ENCODE results near the gene SLC28A1.
"Not testable (repeated sequence)": the region's sequence is repeated elsewhere in the genome, so short reads cannot be mapped to it uniquely, and the experiment has no call there.

Gene SLC28A1

DNA sequence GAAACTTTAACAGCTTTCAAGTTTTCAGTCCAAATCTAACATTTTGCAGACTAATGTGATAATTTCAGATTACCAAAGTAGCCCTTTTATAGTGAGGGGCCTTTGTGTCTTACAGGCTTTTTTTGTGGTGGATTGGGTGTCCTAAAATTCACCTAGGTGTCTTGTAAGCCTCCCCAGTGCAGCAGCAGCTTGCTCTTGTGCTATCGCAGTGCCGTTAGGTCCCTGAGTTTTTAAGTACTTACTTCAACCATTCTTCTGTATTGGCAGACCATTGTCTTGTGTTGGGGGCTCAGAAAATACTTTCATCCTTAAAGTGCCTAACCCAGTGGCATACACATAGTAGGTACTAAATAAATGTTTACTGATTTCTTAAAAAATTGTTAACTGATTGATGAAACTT lies 99.2 kb downstream of the SLC28A1 start:
- H2AFZ ChIP-seq (ENCODE audit: low read depth, low read length): no peak overlapping the region
- no peaks in the 10 kb centered on the region; the same call in 1 of the 2 replicates for H3K79me2 ChIP-seq (ENCODE audit: insufficient read depth, low read length)
- no peaks in the 10 kb centered on the region for H3K36me3 ChIP-seq (ENCODE audit: insufficient read depth, low read length)
- no peaks in the 10 kb centered on the region for H3K9me3 ChIP-seq (ENCODE audit: insufficient read depth, low read length, severe bottlenecking)
- H3K27me3 ChIP-seq (ENCODE audit: insufficient read depth, low read length, poor library complexity): no peaks in the 10 kb centered on the region
- TF ChIP-seq, protein P1, sequence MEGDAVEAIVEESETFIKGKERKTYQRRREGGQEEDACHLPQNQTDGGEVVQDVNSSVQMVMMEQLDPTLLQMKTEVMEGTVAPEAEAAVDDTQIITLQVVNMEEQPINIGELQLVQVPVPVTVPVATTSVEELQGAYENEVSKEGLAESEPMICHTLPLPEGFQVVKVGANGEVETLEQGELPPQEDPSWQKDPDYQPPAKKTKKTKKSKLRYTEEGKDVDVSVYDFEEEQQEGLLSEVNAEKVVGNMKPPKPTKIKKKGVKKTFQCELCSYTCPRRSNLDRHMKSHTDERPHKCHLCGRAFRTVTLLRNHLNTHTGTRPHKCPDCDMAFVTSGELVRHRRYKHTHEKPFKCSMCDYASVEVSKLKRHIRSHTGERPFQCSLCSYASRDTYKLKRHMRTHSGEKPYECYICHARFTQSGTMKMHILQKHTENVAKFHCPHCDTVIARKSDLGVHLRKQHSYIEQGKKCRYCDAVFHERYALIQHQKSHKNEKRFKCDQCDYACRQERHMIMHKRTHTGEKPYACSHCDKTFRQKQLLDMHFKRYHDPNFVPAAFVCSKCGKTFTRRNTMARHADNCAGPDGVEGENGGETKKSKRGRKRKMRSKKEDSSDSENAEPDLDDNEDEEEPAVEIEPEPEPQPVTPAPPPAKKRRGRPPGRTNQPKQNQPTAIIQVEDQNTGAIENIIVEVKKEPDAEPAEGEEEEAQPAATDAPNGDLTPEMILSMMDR (IDR thresholded peaks at IDR 0.05; ENCODE audit: borderline replicate concordance, extremely low read depth, low read length, poor library complexity, severe bottlenecking): no peak
- no peak for TF ChIP-seq EZH2 (IDR thresholded peaks at IDR 0.05; ENCODE audit: borderline replicate concordance, low read depth, low read length, severe bottlenecking)
- no peak overlapping the region for H3K27ac ChIP-seq (ENCODE audit: low read length)
- DNase-seq: no peak
- no peak for ATAC-seq (ENCODE audit: insufficient read depth, low read depth)
- peaks cover 7% of the 10 kb centered on the region; the same call in 1 of the 2 replicates for H4K20me1 ChIP-seq (ENCODE audit: insufficient read depth, low read length)
- H3K4me1 ChIP-seq (ENCODE audit: insufficient read depth, low read length): peaks cover 34% of the 10 kb centered on the region
- no peak overlapping the region for H3K4me3 ChIP-seq (ENCODE audit: low read depth in 1 of 2, low read length in 2 of 2)
- H3K4me2 ChIP-seq (ENCODE audit: insufficient read depth, low read length): no peak overlapping the region
- no peak overlapping the region for H3K9ac ChIP-seq (ENCODE audit: low read depth, low read length)

DNA sequence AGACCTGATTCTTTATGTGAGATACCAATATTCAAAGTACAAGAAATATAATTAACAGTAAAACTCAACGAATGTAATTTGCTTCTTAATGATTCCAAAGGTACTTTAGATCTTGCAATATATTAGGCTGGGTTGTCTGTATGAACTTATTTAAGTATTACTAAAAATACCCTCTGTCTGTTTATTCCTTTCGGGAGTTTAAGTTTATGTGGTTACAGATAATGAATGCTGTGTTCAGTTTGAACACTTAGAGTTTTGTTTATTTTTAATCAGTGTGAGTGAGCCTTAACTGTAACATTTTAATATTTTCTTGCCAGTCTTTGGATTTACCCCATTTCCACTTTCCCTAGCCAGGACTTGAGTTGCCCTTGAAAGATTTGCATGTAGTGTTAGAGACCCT lies 100.7 kb downstream of the SLC28A1 start:
- H2AFZ ChIP-seq (ENCODE audit: low read depth, low read length): no peak overlapping the region
- no peaks in the 10 kb centered on the region for H3K9me3 ChIP-seq (ENCODE audit: insufficient read depth, low read length, severe bottlenecking)
- peaks cover 27% of the 10 kb centered on the region for H3K4me1 ChIP-seq (ENCODE audit: insufficient read depth, low read length)
- H3K79me2 ChIP-seq (ENCODE audit: insufficient read depth, low read length): no peaks in the 10 kb centered on the region; the same call in 1 of the 2 replicates
- peaks cover 7% of the 10 kb centered on the region; the same call in 1 of the 2 replicates for H4K20me1 ChIP-seq (ENCODE audit: insufficient read depth, low read length)
- DNase-seq (no peak), ATAC-seq (ENCODE audit: insufficient read depth, low read depth) (no peak)
- TF ChIP-seq, protein P1 (IDR thresholded peaks at IDR 0.05; ENCODE audit: borderline replicate concordance, extremely low read depth, low read length, poor library complexity, severe bottlenecking): no peak
- no peak for TF ChIP-seq EZH2 (IDR thresholded peaks at IDR 0.05; ENCODE audit: borderline replicate concordance, low read depth, low read length, severe bottlenecking)
- H3K4me3 ChIP-seq (ENCODE audit: low read depth in 1 of 2, low read length in 2 of 2): no peak overlapping the region
- H3K27me3 ChIP-seq (ENCODE audit: insufficient read depth, low read length, poor library complexity): no peaks in the 10 kb centered on the region
- no peak overlapping the region for H3K9ac ChIP-seq (ENCODE audit: low read depth, low read length)
- H3K4me2 ChIP-seq (ENCODE audit: insufficient read depth, low read length): no peak overlapping the region
- H3K36me3 ChIP-seq (ENCODE audit: insufficient read depth, low read length): no peaks in the 10 kb centered on the region
- no peak overlapping the region for H3K27ac ChIP-seq (ENCODE audit: low read length)

DNA sequence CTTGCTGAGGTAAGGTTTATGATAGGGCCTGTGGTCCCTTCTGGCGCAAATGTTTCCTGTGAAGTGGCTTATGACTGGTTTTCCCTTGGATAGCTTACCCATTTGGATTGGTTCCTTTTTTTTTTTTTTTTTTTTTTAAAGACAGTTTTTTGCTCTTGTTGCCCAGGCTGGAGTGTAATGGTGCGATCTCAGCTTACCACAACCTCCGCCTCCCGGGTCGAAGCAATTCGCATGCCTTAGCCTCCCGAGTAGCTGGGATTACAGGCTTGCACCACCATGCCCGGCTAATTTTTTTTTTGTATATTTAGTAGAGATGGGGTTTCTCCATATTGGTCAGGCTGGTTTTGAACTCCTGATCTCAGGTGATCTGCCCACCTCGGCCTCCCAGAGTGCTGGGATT lies 102.9 kb downstream of the SLC28A1 start:
- H3K79me2 ChIP-seq (ENCODE audit: insufficient read depth, low read length); ATAC-seq (ENCODE audit: insufficient read depth, low read depth); H3K27ac ChIP-seq (ENCODE audit: low read length); DNase-seq; H3K27me3 ChIP-seq (ENCODE audit: insufficient read depth, low read length, poor library complexity); H4K20me1 ChIP-seq (ENCODE audit: insufficient read depth, low read length); H3K9me3 ChIP-seq (ENCODE audit: insufficient read depth, low read length, severe bottlenecking); H3K9ac ChIP-seq (ENCODE audit: low read depth, low read length); H3K4me2 ChIP-seq (ENCODE audit: insufficient read depth, low read length); H3K4me3 ChIP-seq (ENCODE audit: low read depth in 1 of 2, low read length in 2 of 2); H3K36me3 ChIP-seq (ENCODE audit: insufficient read depth, low read length); H2AFZ ChIP-seq (ENCODE audit: low read depth, low read length): not testable (repeated sequence)
- peaks cover 13% of the 10 kb centered on the region for H3K4me1 ChIP-seq (ENCODE audit: insufficient read depth, low read length)

DNA sequence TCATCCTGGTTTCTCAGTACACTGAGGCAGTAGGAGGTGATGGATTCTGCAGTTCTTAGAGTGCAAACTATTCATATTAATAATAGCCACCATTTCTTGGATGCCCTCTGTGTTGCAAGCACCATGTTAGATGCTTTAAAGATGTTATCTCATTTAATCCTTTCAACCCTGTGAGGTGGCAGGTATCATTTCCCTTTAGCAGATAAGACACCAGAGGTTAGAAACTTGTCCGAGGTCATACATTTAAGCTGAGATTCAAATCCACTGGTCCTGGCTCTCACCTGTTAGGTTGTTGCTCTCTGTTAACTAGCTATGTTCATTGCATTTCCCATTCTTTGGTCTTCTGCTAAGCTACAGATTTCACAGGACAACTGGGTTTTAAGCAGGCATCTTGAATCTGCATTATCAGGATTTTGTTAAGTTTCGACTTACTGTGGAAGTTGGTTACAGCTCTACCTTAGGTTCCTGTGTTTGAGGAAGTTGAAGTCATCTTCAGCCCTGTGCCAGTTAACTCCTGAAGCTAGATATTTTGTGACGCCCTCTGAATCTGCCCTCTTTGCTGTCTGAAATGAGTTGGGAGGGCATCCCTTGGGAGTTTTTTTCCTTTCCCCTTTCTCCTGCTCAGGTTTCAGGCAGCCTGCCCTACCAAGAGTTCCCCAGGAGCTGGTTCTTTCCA lies 103.6 kb downstream of the SLC28A1 start:
- H3K27ac ChIP-seq (ENCODE audit: low read length): no peak overlapping the region
- no peak overlapping the region for H3K4me2 ChIP-seq (ENCODE audit: insufficient read depth, low read length)
- DNase-seq (no peak), ATAC-seq (ENCODE audit: insufficient read depth, low read depth) (no peak)
- no peaks in the 10 kb centered on the region for H3K36me3 ChIP-seq (ENCODE audit: insufficient read depth, low read length)
- H3K4me1 ChIP-seq (ENCODE audit: insufficient read depth, low read length): peaks cover 6% of the 10 kb centered on the region; the same call in 1 of the 2 replicates
- no peak overlapping the region for H2AFZ ChIP-seq (ENCODE audit: low read depth, low read length)
- no peak overlapping the region for H3K9ac ChIP-seq (ENCODE audit: low read depth, low read length)
- no peak overlapping the region for H3K4me3 ChIP-seq (ENCODE audit: low read depth in 1 of 2, low read length in 2 of 2)
- H3K9me3 ChIP-seq (ENCODE audit: insufficient read depth, low read length, severe bottlenecking): no peaks in the 10 kb centered on the region
- TF ChIP-seq, protein P1 (IDR thresholded peaks at IDR 0.05; ENCODE audit: borderline replicate concordance, extremely low read depth, low read length, poor library complexity, severe bottlenecking): no peak
- no peak for TF ChIP-seq EZH2 (IDR thresholded peaks at IDR 0.05; ENCODE audit: borderline replicate concordance, low read depth, low read length, severe bottlenecking)
- H3K79me2 ChIP-seq (ENCODE audit: insufficient read depth, low read length): no peaks in the 10 kb centered on the region; the same call in 1 of the 2 replicates
- no peaks in the 10 kb centered on the region for H3K27me3 ChIP-seq (ENCODE audit: insufficient read depth, low read length, poor library complexity)
- H4K20me1 ChIP-seq (ENCODE audit: insufficient read depth, low read length): peaks cover 7% of the 10 kb centered on the region; the same call in 1 of the 2 replicates

Data from DND-41 (cell line).